ENCODE results near the gene LRPAP1. TPM values are rescaled to one million over a fixed set of nuclear protein-coding genes. Genes with fewer than 3 reads are reported as not detected.

Gene LRPAP1
- total and polyA plus RNA-seq, 3 experiments from 2014 or later, result 89.0 to 140 (median 94.9) TPM

DNA sequence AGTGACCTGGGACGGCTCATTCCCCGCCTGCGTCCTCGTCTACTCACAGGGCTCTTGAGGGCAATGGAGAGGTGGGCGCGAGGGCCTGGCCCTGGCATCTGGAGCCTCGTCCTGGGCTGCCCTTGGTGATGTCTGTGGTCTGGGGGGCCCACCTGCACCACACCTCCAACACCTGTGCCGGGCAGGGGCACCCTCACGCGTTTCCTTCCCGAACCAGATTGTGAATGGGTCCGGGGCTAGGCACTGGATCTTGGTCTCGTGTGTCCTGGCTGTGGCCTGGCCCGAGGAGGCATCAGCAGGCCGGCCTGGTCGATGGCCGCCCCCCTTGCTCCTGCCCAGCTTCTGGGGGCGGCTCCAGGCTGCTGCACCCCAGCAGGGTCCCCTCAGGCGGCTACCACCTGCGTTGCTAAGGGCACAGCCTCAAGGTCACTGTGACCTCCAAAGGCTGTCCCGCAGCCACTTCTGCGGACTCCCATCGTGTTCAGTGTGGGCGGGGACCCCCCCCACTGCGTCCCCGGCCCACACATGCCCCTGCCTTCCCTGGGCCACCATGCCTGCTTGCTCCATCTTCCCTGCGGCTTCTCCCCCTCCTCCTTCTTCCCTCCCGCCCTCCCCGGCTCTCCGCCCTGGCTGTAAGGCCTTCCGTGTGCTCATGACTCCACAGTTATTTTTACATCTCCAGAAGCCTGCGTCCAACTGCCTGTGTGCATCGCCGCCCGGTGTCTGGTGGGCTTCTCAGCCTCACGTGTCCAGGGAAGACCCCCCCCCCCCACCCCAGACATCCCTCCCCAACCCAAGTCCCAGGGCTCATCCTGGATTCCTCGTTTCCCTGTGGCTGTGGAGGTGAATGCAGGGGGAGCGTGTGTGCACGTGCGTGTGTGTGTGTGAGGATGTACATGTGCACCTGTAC lies 65.3 kb downstream of the LRPAP1 start:
- no peak overlapping the region for H3K27ac ChIP-seq (ENCODE audit: low read depth, low read length)
- H3K4me1 ChIP-seq (ENCODE audit: insufficient read depth, low read length), result no peaks in the 10 kb centered on the region
- no peaks in the 10 kb centered on the region for H3K9me3 Mint-ChIP-seq
- H3K36me3 ChIP-seq (ENCODE audit: insufficient read depth, low read length), result no peaks in the 10 kb centered on the region
- ChIA-PET POLR2A (no interaction called here), CTCF (no interaction called here)
- no peak overlapping the region for H3K4me3 Mint-ChIP-seq
- H3K9me3 ChIP-seq (ENCODE audit: low read length), result no peaks in the 10 kb centered on the region
- H3K27ac Mint-ChIP-seq, result no peak overlapping the region
- no peaks in the 10 kb centered on the region for H3K36me3 Mint-ChIP-seq
- DNase-seq, result no peak
- H3K4me1 Mint-ChIP-seq, result no peaks in the 10 kb centered on the region
- peaks cover 13% of the 10 kb centered on the region for H3K27me3 ChIP-seq (ENCODE audit: insufficient read depth, low read length, poor library complexity, severe bottlenecking)
- H3K4me3 ChIP-seq (ENCODE audit: low read length), result no peak overlapping the region
- H3K27me3 Mint-ChIP-seq, result peaks cover 12 to 15% of the 10 kb centered on the region in 2 donors

DNA sequence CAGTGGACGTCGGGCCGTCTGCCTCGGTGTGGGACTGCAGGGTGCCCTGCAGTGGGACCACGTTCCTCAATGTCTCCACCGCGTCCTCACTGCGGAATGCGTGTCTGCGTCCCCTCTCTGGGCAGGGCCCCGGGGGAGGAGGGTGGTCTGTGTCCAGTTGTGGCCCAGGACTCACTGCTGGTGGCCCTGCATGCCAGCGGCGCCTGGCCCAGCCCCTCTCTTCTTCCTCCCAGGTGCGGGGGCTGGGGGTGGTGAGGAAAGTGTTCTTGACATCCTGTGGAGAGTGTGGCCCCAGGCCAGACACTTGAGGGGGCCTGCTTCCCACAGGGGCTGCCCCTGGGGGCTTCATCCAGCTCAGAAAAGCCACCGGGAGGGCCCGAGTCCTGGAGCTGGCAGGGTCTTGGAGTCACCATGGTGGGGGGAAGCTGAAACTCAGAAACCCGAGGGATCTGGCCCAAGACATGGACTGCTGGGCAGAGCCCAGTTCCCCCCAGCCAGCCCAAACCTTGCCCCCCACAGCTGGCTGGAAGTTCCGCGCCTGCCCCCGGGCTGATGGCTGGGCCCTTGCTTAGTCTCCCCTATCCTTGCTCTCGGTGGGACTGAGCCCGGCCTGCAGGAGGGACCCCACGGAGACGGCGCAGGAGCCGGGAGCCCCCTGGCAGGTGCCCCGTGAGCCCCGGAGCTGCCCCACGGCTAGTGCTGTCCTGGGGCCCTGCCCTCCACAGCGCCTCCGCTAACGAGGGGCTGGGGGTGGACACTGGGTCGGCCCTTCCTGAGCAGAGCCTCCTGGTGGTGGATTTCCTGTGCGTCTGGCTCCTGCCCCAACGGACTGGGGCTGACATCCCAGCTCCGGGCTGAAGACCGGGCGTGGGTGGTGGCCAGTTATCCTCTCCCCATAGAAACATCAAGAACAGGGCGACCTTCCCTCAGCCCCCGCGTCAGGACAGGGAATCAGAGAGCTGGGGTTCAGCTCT lies 66.2 kb downstream of the LRPAP1 start:
- no peaks in the 10 kb centered on the region for H3K9me3 Mint-ChIP-seq
- Histone ChIP-seq H3K27ac (ENCODE audit: low read depth, low read length) (no peak overlapping the region), H3K4me3 (ENCODE audit: low read length) (no peak overlapping the region), H3K4me1 (ENCODE audit: insufficient read depth, low read length) (no peaks in the 10 kb centered on the region), H3K27me3 (ENCODE audit: insufficient read depth, low read length, poor library complexity, severe bottlenecking) (peaks cover 13% of the 10 kb centered on the region), H3K36me3 (ENCODE audit: insufficient read depth, low read length) (no peaks in the 10 kb centered on the region), H3K9me3 (ENCODE audit: low read length) (no peaks in the 10 kb centered on the region)
- no peaks in the 10 kb centered on the region for H3K4me1 Mint-ChIP-seq
- peak overlapping the region in 1 of 8 donors; percentile 54 for H3K27ac Mint-ChIP-seq
- ChIA-PET CTCF (no interaction called here), POLR2A (no interaction called here)
- H3K4me3 Mint-ChIP-seq, result no peak overlapping the region
- no peaks in the 10 kb centered on the region for H3K36me3 Mint-ChIP-seq
- DNase-seq, result no peak
- peaks cover 12 to 15% of the 10 kb centered on the region in 2 donors for H3K27me3 Mint-ChIP-seq

DNA sequence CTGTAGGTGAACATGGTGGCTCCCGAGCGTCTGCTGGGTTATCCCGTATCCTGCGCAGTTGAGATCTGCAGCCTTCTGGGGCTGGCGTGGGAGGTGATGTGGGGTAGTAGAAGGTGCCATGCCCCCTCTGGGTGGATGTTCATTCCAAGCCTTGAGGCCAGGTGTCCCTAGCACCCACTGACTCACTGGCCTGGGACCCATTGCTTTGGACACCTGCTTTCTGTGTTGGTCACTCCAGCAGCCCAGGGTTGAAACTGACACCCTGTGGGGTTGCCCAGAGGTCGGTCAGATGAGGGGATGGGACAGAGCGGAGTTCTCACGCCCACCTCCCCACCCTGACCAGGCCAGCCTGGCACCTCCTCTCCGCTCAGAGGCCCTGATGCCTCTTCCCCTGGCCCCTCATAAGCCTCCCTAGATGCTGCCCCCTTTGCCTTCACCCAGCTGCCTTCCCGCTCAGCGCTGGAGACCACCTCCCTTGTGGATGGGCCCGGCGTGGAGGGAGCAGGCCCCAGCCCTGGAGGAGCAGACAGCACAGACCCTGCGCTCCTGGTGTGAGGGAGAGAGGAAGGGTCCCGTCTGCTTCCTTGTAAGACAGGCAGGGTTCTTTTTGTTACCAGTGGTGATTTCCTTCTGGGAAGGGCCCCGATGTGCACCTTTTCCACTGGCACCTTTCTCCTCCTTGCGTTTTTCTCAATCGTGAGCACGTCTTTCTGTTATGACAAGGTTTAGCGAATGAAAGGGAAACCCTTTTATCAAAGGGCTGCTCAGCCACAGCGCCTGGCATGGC lies 67.1 kb downstream of the LRPAP1 start:
- Histone ChIP-seq H3K4me3 (ENCODE audit: low read length) (no peak overlapping the region), H3K27me3 (ENCODE audit: insufficient read depth, low read length, poor library complexity, severe bottlenecking) (peaks cover 13% of the 10 kb centered on the region), H3K27ac (ENCODE audit: low read depth, low read length) (no peak overlapping the region), H3K4me1 (ENCODE audit: insufficient read depth, low read length) (no peaks in the 10 kb centered on the region), H3K36me3 (ENCODE audit: insufficient read depth, low read length) (no peaks in the 10 kb centered on the region), H3K9me3 (ENCODE audit: low read length) (no peaks in the 10 kb centered on the region)
- DNase-seq, result no peak
- Mint-ChIP-seq H3K27me3 (peaks cover 13 to 22% of the 10 kb centered on the region in 2 donors), H3K4me1 (no peaks in the 10 kb centered on the region), H3K9me3 (no peaks in the 10 kb centered on the region), H3K36me3 (no peaks in the 10 kb centered on the region), H3K27ac (no peak overlapping the region), H3K4me3 (no peak overlapping the region)
- ChIA-PET CTCF (no interaction called here), POLR2A (no interaction called here)

DNA sequence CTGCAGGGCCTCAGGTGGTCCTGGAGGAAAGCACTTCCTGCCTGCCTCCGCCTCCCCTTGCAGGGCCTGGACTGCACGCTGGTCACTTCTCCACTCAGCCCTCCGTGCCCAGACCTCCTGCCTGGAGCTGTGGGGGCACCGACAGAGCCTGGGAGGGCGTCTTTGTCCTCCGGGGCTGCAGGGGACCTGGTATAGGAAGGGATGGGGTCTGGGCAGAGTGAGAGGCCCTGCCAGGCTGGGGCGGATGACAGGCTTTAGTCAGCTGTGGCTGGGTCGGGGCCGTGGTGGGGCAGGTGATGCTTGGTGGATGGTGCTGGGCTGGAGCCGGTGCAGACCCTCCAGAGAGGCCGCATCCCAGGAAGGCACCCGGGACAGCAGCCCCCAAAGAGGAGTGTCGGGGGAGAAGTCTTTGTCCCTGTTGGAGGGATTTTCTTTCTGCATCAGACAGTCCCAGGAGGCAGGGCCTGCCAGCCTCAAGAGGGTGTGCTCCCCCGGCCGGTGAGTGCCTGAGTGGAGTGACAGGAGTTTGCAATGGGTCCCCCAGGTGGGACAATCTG lies 67.8 kb downstream of the LRPAP1 start:
- CTCF ChIA-PET, result no interaction called here
- no peak for DNase-seq
- no peaks in the 10 kb centered on the region for H3K9me3 Mint-ChIP-seq
- no peak overlapping the region for H3K27ac ChIP-seq (ENCODE audit: low read depth, low read length)
- H3K27ac Mint-ChIP-seq, result no peak overlapping the region
- no peak overlapping the region for H3K4me3 ChIP-seq (ENCODE audit: low read length)
- peaks cover 18 to 27% of the 10 kb centered on the region in 2 donors for H3K27me3 Mint-ChIP-seq
- peaks cover 13% of the 10 kb centered on the region for H3K27me3 ChIP-seq (ENCODE audit: insufficient read depth, low read length, poor library complexity, severe bottlenecking)
- H3K4me1 Mint-ChIP-seq, result no peaks in the 10 kb centered on the region
- no peaks in the 10 kb centered on the region for H3K9me3 ChIP-seq (ENCODE audit: low read length)
- H3K4me3 Mint-ChIP-seq, result peak overlapping the region in 2 of 7 donors; percentile 6 to 19
- no peaks in the 10 kb centered on the region for H3K4me1 ChIP-seq (ENCODE audit: insufficient read depth, low read length)
- POLR2A ChIA-PET, result no interaction called here
- H3K36me3 Mint-ChIP-seq, result no peaks in the 10 kb centered on the region
- H3K36me3 ChIP-seq (ENCODE audit: insufficient read depth, low read length), result no peaks in the 10 kb centered on the region

DNA sequence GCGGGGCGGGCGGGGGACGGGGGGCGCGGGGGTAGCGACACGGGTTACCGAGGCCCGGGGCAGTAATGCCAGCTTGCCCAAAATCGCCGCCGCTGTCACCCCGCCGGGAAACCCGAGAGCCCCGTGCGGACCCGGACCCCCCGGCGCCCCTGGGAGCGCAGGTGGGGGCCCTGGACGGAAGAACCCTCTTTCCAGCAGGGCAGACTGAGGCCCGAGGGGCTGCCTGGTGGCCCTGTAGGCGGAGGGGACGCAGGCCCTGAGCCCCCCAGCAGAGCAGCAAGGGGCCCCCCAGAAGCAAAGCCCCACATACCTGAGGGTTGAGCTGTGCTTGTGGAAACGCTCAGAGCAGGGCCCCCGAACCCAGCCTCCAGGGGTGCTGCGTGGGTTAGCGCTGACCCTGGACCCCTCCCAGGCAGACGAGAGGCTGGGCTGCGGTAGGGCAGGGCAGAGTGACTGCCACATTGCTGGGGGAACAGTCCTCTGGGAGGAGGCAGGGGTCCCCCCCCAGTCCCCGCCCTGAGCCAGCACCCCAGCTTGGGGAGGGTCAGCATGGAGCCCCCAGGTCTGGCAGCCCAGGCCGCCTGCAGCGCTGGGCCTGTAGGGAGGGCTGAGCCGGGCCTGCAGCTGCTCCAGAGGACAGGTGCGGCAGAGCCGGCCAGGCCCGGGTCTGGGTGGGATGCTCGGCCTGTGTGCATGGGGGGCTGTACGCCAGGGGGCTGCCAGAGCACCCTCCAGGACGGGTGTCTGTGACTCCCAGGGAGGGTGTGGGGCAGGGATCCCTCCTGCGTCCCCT lies 68.5 kb downstream of the LRPAP1 start:
- Mint-ChIP-seq H3K27ac (no peak overlapping the region), H3K9me3 (no peaks in the 10 kb centered on the region), H3K4me3 (peak overlapping the region in 1 of 7 donors; percentile 19), H3K36me3 (no peaks in the 10 kb centered on the region), H3K27me3 (peaks cover 19 to 29% of the 10 kb centered on the region in 2 donors), H3K4me1 (no peaks in the 10 kb centered on the region)
- DNase-seq, result no peak
- peaks cover 13% of the 10 kb centered on the region for H3K27me3 ChIP-seq (ENCODE audit: insufficient read depth, low read length, poor library complexity, severe bottlenecking)
- no peak overlapping the region for H3K4me3 ChIP-seq (ENCODE audit: low read length)
- ChIA-PET POLR2A (no interaction called here), CTCF (no interaction called here)
- H3K9me3 ChIP-seq (ENCODE audit: low read length), result no peaks in the 10 kb centered on the region
- H3K27ac ChIP-seq (ENCODE audit: low read depth, low read length), result no peak overlapping the region
- H3K36me3 ChIP-seq (ENCODE audit: insufficient read depth, low read length), result no peaks in the 10 kb centered on the region
- H3K4me1 ChIP-seq (ENCODE audit: insufficient read depth, low read length), result no peaks in the 10 kb centered on the region

DNA sequence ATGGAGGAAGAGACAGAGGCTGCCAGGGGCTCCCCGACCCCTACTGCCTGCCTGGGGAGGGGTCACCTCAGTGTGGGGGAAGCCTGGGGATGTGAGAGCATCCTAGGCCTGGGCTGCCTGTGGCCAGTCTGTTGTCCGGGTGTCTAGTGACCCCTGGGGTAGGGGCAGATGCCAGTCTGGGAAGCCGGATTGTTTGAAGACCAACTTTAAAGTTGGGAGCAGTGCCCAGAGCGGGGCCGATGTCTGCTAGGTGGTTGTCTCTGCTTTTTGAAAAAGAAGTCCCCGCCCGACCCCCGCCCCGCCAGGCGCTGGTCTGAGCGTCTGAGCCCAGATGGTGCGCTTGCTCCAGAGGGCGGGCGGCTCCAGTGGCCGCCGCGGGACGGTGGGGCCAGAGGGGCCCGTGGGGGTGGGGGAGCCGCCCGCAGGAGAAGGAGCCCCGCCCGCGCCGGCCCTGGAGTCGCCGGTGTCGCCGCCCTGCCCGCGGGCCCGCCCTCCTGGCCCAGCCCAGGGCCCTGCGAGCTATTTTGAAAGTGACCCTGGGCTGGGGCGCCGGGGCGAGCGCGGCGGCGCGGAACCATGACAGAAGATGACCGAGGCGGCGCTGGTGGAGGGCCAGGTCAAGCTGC lies 69.3 kb downstream of the LRPAP1 start, which contains the start of gene DOK7:
Gene DOK7, plus strand, starts transcription at position 517 of the 626 bp plus-strand sequence. Its CDS starts 70 bp downstream, at position 587.
- CTCF ChIA-PET, result no interaction called here
- Histone ChIP-seq H3K9me3 (ENCODE audit: low read length) (no peaks in the 10 kb centered on the region), H3K4me3 (ENCODE audit: low read length) (no peak within 1 kb of the TSS), H3K27ac (ENCODE audit: low read depth, low read length) (no peak within 1 kb of the TSS), H3K27me3 (ENCODE audit: insufficient read depth, low read length, poor library complexity, severe bottlenecking) (peaks cover 13% of the 10 kb centered on the region), H3K4me1 (ENCODE audit: insufficient read depth, low read length) (no peaks in the 10 kb centered on the region), H3K36me3 (ENCODE audit: insufficient read depth, low read length) (no peaks in the 10 kb centered on the region)
- peaks cover 26 to 32% of the 10 kb centered on the region in 2 donors for H3K27me3 Mint-ChIP-seq
- H3K4me3 Mint-ChIP-seq, result peak within 1 kb of the TSS in 2 of 7 donors; percentile 20 to 59
- no peaks in the 10 kb centered on the region for H3K4me1 Mint-ChIP-seq
- H3K27ac Mint-ChIP-seq, result no peak within 1 kb of the TSS
- POLR2A ChIA-PET, result no interaction called here
- H3K36me3 Mint-ChIP-seq, result no peaks in the 10 kb centered on the region
- DNase-seq, result no peak
- H3K9me3 Mint-ChIP-seq, result no peaks in the 10 kb centered on the region

DNA sequence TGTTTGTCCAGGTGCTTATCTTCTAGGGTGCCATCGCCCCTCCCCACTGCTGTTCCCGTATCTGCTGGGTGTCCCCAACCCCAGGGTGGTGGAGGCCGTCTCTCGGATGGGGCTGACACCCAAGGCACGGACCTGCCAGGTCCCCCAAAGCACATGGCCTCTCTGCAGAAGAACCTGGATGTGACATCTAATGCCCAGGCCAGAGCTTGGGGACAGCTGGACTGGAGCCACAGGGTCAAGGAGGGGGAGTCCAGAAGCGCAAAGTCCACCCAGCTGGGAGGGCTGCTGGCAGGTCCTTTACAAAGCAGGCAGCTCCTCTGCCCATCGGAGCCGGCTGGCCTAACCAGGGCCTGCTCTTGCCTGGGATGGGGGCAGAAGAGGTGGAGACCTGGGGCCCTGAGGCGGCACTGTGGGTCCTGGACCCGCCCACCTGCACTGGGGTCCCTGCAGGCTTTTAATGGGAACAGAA lies 69.9 kb downstream of the LRPAP1 start:
- H3K27me3 ChIP-seq (ENCODE audit: insufficient read depth, low read length, poor library complexity, severe bottlenecking), result peaks cover 13% of the 10 kb centered on the region
- H3K4me1 ChIP-seq (ENCODE audit: insufficient read depth, low read length), result no peaks in the 10 kb centered on the region
- Mint-ChIP-seq H3K36me3 (no peaks in the 10 kb centered on the region), H3K27me3 (peaks cover 27 to 32% of the 10 kb centered on the region in 2 donors), H3K27ac (no peak overlapping the region), H3K9me3 (no peaks in the 10 kb centered on the region), H3K4me3 (peak overlapping the region in 2 of 7 donors; percentile 20 to 59), H3K4me1 (no peaks in the 10 kb centered on the region)
- H3K4me3 ChIP-seq (ENCODE audit: low read length), result no peak overlapping the region
- no peak for DNase-seq
- no peaks in the 10 kb centered on the region for H3K36me3 ChIP-seq (ENCODE audit: insufficient read depth, low read length)
- H3K9me3 ChIP-seq (ENCODE audit: low read length), result no peaks in the 10 kb centered on the region
- H3K27ac ChIP-seq (ENCODE audit: low read depth, low read length), result no peak overlapping the region
- CTCF ChIA-PET, result no interaction called here
- POLR2A ChIA-PET, result no interaction called here
